Endodermal cell (in vitro differentiated cells): ENCODE results near the gene TBXT. TPM values are rescaled to one million over a fixed set of nuclear protein-coding genes. Genes with fewer than 3 reads are reported as not detected.

Experiments used
- DNase-seq: peaks from one replicate; pipeline ENCODE4 v3.0.0-alpha.2; 2017
- H3K27ac ChIP-seq: 2 replicates; pipeline ENCODE4 v1.5.1; 2013; ENCODE audit warnings: mild to moderate bottlenecking, low read depth, low read length, moderate library complexity
- H3K27me3 ChIP-seq: 2 replicates; pipeline ENCODE4 v1.6.1; 2013; ENCODE audit warnings: mild to moderate bottlenecking, low read length, moderate library complexity; ENCODE audit not compliant: insufficient read depth, control insufficient read depth, poor library complexity, severe bottlenecking
- H3K36me3 ChIP-seq: 2 replicates; pipeline ENCODE4 v1.7.0; 2013; ENCODE audit warnings: mild to moderate bottlenecking, low read length, moderate library complexity; ENCODE audit not compliant: control insufficient read depth, insufficient read depth
- H3K4me1 ChIP-seq: one replicate; pipeline ENCODE4 v1.7.0; 2013; ENCODE audit warnings: low read length; ENCODE audit not compliant: control insufficient read depth, insufficient read depth
- H3K4me3 ChIP-seq: 2 replicates; pipeline ENCODE4 v1.5.1; 2013; ENCODE audit warnings: mild to moderate bottlenecking, low read length, moderate library complexity
- H3K9ac ChIP-seq: 2 replicates; pipeline ENCODE4 v1.6.1; 2013; ENCODE audit warnings: mild to moderate bottlenecking, low read length, moderate library complexity; ENCODE audit not compliant: poor library complexity, severe bottlenecking; ENCODE audit errors: extremely low read depth
- H3K9me3 ChIP-seq: 2 replicates; pipeline ENCODE4 v1.6.1; 2013; ENCODE audit warnings: mild to moderate bottlenecking, low read length, moderate library complexity; ENCODE audit not compliant: control insufficient read depth
- H3K27ac Mint-ChIP-seq: 2 replicates; pipeline ENCODE4 v1.8.0; 2020; ENCODE audit warnings: mixed read lengths
- H3K27me3 Mint-ChIP-seq: 2 replicates; pipeline ENCODE4 v1.8.0; 2021; ENCODE audit warnings: mild to moderate bottlenecking, mixed read lengths; ENCODE audit not compliant: insufficient read depth
- H3K36me3 Mint-ChIP-seq: 2 replicates; pipeline ENCODE4 v1.8.0; 2020; ENCODE audit warnings: low read depth, mixed read lengths
- H3K4me1 Mint-ChIP-seq: 2 replicates; pipeline ENCODE4 v1.8.0; 2020; ENCODE audit warnings: mixed read lengths
- H3K4me3 Mint-ChIP-seq: 2 replicates; pipeline ENCODE4 v1.8.0; 2020; ENCODE audit warnings: mild to moderate bottlenecking, moderate library complexity, mixed read lengths
- H3K9me3 Mint-ChIP-seq: 2 replicates; pipeline ENCODE4 v1.8.0; 2020; ENCODE audit warnings: mild to moderate bottlenecking, mixed read lengths
- CTCF ChIP-seq: fragments of 200-600 bp; sonication (generic); conservative IDR thresholded peaks from 2 replicates; pipeline ENCODE4 v1.5.0; 2021; ENCODE audit warnings: antibody characterized with exemption, mild to moderate bottlenecking
- WGBS, 2 experiments: methylation state at CpG; one replicate each; pipeline versions ENCODE4 v1.1.5 to v1.1.7; 2013; ENCODE audit warnings: missing lambda C conversion rate in 2 of 2, mixed read lengths in 1 of 2; ENCODE audit not compliant: insufficient coverage in 1 of 2, insufficient read length in 1 of 2; 5-methylcytosine and 5-hydroxymethylcytosine counted together
- total RNA-seq, 2 donors: library from RNA; stranded (reverse); fragmentation: NEBNext Ultra II Directional in 1 of 2; extraction: Animal tissue kit (Norgen Biotek cat#: 25700) in 1 of 2; gene quantifications; 2 replicates in 1 of 2; 3 replicates in 1 of 2; pipeline ENCODE4 v1.2.1, GENCODE V29; 2021

Gene TBXT
- total RNA-seq, 2 donors from 2014 or later, result 2.3 TPM

- Mint-ChIP-seq H3K4me3 (no peak overlapping the region), H3K9me3 (no peaks in the 10 kb centered on the region), H3K27ac (no peak overlapping the region), H3K36me3 (no peaks in the 10 kb centered on the region), H3K4me1 (no peaks in the 10 kb centered on the region), H3K27me3 (no peaks in the 10 kb centered on the region)
- WGBS, 2 experiments, result 84 to 91% methylated on average over 6 to 7 of the region's 7 CpGs
- no peaks in the 10 kb centered on the region for H3K36me3 ChIP-seq
- no peak overlapping the region for H3K27ac ChIP-seq
- no peak overlapping the region for H3K9ac ChIP-seq
- no peaks in the 10 kb centered on the region for H3K9me3 ChIP-seq
- TF ChIP-seq CTCF, result no peak
- H3K4me3 ChIP-seq, result no peak overlapping the region
- no peaks in the 10 kb centered on the region for H3K4me1 ChIP-seq
- no peak for DNase-seq
- no peaks in the 10 kb centered on the region for H3K27me3 ChIP-seq
These were observed 45.9 kb downstream of the TBXT start for GRCh38 chr6:166121726-166122125.

GRCh38 chr6:166119116-166119911, 48.3 kb downstream of the TBXT start:
- Histone ChIP-seq H3K27ac (no peak overlapping the region), H3K4me3 (no peak overlapping the region), H3K36me3 (no peaks in the 10 kb centered on the region), H3K9me3 (no peaks in the 10 kb centered on the region), H3K9ac (no peak overlapping the region), H3K4me1 (no peaks in the 10 kb centered on the region), H3K27me3 (no peaks in the 10 kb centered on the region)
- no peaks in the 10 kb centered on the region for H3K27me3 Mint-ChIP-seq
- DNase-seq, result no peak
- H3K36me3 Mint-ChIP-seq, result no peaks in the 10 kb centered on the region
- no peak overlapping the region for H3K27ac Mint-ChIP-seq
- peaks cover 5% of the 10 kb centered on the region for H3K9me3 Mint-ChIP-seq
- no peaks in the 10 kb centered on the region for H3K4me1 Mint-ChIP-seq
- 86 to 91% methylated on average over 3 to 4 of the region's 4 CpGs for WGBS, 2 experiments
- no peak for TF ChIP-seq CTCF
- no peak overlapping the region for H3K4me3 Mint-ChIP-seq

DNA sequence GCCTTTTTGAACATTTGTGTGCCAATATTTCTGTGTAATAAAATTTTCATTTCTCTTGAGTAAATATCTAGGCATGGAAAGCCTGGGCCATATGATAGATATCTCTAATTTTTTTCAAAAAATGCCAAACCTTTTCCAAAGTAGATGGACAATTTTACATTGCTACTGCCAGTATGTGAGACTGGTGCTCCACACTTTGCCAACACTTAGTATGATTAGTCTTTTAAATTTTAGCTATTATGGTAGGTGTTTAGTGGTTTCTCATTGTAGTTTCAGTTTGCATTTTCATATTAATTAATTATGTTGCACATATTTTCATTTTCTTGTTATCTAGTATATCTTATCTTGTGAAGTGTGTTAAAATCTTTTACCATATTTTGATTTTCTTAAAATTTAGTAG, 52.0 kb downstream of the TBXT start:
- Mint-ChIP-seq H3K36me3 (no peaks in the 10 kb centered on the region), H3K4me1 (no peaks in the 10 kb centered on the region), H3K4me3 (no peak overlapping the region), H3K27me3 (peaks cover 9% of the 10 kb centered on the region), H3K27ac (no peak overlapping the region), H3K9me3 (peaks cover 5% of the 10 kb centered on the region)
- Histone ChIP-seq H3K4me3 (no peak overlapping the region), H3K9me3 (no peaks in the 10 kb centered on the region), H3K4me1 (no peaks in the 10 kb centered on the region), H3K27me3 (no peaks in the 10 kb centered on the region), H3K36me3 (no peaks in the 10 kb centered on the region), H3K9ac (no peak overlapping the region), H3K27ac (no peak overlapping the region)
- no peak for TF ChIP-seq CTCF
- DNase-seq, result no peak
